ENCODE measurements around the gene NDUFS6.

Gene NDUFS6

GRCh38 chr5:1846583-1846982 is 45.4 kb downstream of the NDUFS6 start:
- no peak for TF ChIP-seq ZFX (IDR thresholded peaks at IDR 0.05)
- TF ChIP-seq, protein P1, sequence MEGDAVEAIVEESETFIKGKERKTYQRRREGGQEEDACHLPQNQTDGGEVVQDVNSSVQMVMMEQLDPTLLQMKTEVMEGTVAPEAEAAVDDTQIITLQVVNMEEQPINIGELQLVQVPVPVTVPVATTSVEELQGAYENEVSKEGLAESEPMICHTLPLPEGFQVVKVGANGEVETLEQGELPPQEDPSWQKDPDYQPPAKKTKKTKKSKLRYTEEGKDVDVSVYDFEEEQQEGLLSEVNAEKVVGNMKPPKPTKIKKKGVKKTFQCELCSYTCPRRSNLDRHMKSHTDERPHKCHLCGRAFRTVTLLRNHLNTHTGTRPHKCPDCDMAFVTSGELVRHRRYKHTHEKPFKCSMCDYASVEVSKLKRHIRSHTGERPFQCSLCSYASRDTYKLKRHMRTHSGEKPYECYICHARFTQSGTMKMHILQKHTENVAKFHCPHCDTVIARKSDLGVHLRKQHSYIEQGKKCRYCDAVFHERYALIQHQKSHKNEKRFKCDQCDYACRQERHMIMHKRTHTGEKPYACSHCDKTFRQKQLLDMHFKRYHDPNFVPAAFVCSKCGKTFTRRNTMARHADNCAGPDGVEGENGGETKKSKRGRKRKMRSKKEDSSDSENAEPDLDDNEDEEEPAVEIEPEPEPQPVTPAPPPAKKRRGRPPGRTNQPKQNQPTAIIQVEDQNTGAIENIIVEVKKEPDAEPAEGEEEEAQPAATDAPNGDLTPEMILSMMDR (conservative IDR thresholded peaks at IDR 0.05) = no peak

GRCh38 chr5:1847056-1847455 is 45.8 kb downstream of the NDUFS6 start:
- TF ChIP-seq ZFX (IDR thresholded peaks at IDR 0.05) = no peak
- TF ChIP-seq, protein P1 (conservative IDR thresholded peaks at IDR 0.05) = no peak
- no peak overlapping the region for H3K27ac ChIP-seq

More at GRCh38 chr5:1846583-1846982, 45.4 kb downstream of the NDUFS6 start:
- H3K27ac ChIP-seq = no peak overlapping the region

DNA sequence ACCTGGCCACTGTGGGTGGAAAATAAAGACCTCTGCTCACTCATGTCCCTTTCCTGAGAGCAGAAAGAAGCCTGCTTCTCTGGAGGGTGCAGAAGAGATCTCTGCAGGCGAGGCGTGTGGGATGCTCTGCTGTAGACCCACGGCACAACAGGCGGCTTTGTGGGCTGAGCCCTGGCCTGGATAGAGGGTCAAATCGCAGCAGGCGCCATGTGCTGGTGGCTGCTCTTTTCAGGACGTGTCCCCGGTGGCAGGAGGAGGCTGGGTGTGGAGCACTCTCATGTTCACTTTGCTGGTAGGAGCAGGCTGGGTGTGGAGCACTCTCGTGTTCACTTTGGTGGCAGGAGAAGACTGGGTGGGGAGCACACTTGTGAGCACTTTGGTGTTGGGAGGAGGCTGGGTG is 46.4 kb downstream of the NDUFS6 start:
- TF ChIP-seq, protein P1 (conservative IDR thresholded peaks at IDR 0.05) = no peak
- TF ChIP-seq ZFX (IDR thresholded peaks at IDR 0.05) = no peak
- H3K27ac ChIP-seq = no peak overlapping the region

- TF ChIP-seq ZFX (IDR thresholded peaks at IDR 0.05) = no peak
- TF ChIP-seq, protein P1 (conservative IDR thresholded peaks at IDR 0.05) = no peak
- no peak overlapping the region for H3K27ac ChIP-seq
Observed at GRCh38 chr5:1850324-1851154, 49.3 kb downstream of the NDUFS6 start.

DNA sequence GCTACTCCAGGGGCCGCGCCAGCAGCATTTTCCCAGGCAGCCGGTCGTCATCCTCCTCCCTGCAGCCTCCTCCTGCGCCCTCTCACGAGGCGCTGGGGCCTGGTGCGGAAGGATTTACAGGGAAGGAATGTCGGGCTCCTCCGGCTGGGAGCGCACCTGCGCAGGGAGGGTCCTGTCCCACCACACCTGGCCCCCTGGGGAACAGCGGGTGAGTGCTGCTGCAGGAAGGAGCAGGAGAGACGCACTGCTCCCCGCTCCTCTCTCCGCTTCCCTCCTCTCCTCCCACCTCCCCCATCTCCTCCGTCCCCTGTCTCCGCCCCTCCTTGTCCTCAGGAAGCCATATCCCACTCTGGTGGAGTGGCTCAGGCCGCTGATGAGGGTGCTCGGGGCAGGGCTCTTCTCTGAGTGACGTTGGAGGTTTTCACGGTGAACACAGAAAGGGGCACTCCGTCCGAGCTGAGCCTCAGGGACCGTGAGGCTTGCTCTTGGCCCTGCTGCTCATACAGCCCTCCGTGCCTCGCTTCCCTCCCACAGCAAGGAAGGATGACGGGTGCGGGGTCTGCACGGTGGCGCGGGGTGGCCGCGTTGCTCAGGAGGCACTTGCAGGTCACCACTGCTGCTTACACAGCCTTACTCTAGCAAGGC is 50.2 kb downstream of the NDUFS6 start:
- TF ChIP-seq ZFX (IDR thresholded peaks at IDR 0.05) = no peak
- TF ChIP-seq, protein P1 (conservative IDR thresholded peaks at IDR 0.05) = no peak
- no peak overlapping the region for H3K27ac ChIP-seq

DNA sequence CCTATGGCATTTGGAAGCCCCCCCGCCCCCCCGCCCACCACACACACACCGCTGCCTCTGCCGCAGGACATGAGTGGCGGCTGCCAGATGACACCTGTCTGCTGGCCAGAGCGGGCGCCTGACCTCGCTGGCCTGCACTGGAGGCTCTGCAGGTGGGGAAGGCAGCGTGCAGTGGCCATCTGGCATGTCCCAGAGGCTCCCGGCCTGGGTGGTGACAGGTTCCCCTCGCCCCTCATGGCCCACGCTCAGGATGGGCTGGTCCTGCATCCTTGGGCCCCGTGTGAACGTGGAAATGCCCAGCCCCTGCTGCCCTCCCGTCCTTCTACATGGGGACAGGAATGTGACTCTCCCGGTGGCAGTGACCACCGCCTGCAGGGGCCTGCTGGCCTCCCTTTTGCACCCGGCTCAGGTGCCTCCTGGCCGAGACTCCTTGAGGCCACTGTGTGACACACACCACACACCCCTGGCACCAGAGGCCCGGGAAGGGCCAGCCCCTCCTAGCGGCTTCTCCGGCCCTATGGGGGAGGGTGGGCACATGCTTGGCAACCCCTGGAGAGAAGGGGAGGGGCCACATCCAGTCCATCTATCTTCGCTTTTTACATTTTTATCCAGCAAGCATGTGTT is 51.2 kb downstream of the NDUFS6 start:
- no peak for TF ChIP-seq ZFX (IDR thresholded peaks at IDR 0.05)
- TF ChIP-seq, protein P1 (conservative IDR thresholded peaks at IDR 0.05) = no peak
- H3K27ac ChIP-seq = no peak overlapping the region

DNA sequence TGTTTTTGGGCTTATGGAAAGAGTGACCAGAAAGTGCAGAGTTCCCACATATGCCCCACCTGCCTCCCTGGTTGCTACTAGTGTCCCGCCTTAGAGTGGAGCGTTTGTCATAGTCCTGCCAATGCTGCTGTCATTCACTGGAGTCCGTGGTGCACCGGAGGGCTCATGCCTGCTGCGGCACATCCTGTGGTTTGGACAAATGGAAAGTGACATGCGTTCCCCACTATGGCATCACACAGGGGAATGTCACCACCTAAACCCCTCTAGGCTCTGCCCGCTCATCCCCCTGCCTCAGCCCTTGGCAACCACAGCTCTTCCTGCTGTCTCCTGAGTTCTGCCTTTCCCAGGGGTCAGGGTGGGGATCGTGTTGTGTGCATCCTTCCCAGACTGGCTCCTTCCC is 52.3 kb downstream of the NDUFS6 start:
- TF ChIP-seq ZFX (IDR thresholded peaks at IDR 0.05) = no peak
- TF ChIP-seq, protein P1 (conservative IDR thresholded peaks at IDR 0.05) = no peak

More for the DNA sequence above, 52.3 kb downstream of the NDUFS6 start:
- H3K27ac ChIP-seq = no peak overlapping the region
